DMS114 treated with DMSO at 0.1 percent for 48 hours (cell line): ENCODE results near the gene SLC7A4.
"Not testable (repeated sequence)": the region's sequence is repeated elsewhere in the genome, so short reads cannot be mapped to it uniquely, and the experiment has no call there.

Experiments
- DNase-seq: peaks from one replicate; lab custom pipeline; 2025; ENCODE audit not compliant: unreplicated experiment; lab: John Stamatoyannopoulos, UW

SLC7A4 gene

GRCh38 chr22:21043860-21044535, 11.6 kb upstream of the SLC7A4 start:
- no peak for DNase-seq

GRCh38 chr22:21042978-21043859, 10.9 kb upstream of the SLC7A4 start:
- DNase-seq: no peak

GRCh38 chr22:21041937-21042336, 9.6 kb upstream of the SLC7A4 start:
- DNase-seq: no peak

- DNase-seq: not testable (repeated sequence)
Measured at GRCh38 chr22:21039158-21039557, 6.8 kb upstream of the SLC7A4 start.

GRCh38 chr22:21038405-21038804, 6.0 kb upstream of the SLC7A4 start:
- no peak for DNase-seq

GRCh38 chr22:21034989-21035388, 2.6 kb upstream of the SLC7A4 start:
- no peak for DNase-seq

GRCh38 chr22:21033895-21034294, 1.5 kb upstream of the SLC7A4 start:
- DNase-seq: no peak

- no peak for DNase-seq
Measured at GRCh38 chr22:21032868-21033688, 717 bp upstream of the SLC7A4 start.

GRCh38 chr22:21031545-21032036, 770 bp downstream of the SLC7A4 start:
- DNase-seq: no peak

GRCh38 chr22:21030621-21031544, 1.5 kb downstream of the SLC7A4 start:
- no peak for DNase-seq

- DNase-seq: no peak
Measured at GRCh38 chr22:21030032-21030431, 2.3 kb downstream of the SLC7A4 start.

GRCh38 chr22:21029486-21030025, 2.8 kb downstream of the SLC7A4 start:
- DNase-seq: no peak

GRCh38 chr22:21028277-21029251, 3.8 kb downstream of the SLC7A4 start:
- DNase-seq: no peak

GRCh38 chr22:21026783-21027692, 5.3 kb downstream of the SLC7A4 start:
- DNase-seq: no peak

- no peak for DNase-seq
Measured at GRCh38 chr22:21025763-21026755, 6.3 kb downstream of the SLC7A4 start.

GRCh38 chr22:21025266-21025665, 7.1 kb downstream of the SLC7A4 start:
- no peak for DNase-seq
